ENCODE data around the gene PHLPP1. TPM values are rescaled to one million over a fixed set of nuclear protein-coding genes. Genes with fewer than 3 reads are reported as not detected.

PHLPP1 gene
- total RNA-seq, 1 experiment from 2014 or later = 14.7 TPM

DNA sequence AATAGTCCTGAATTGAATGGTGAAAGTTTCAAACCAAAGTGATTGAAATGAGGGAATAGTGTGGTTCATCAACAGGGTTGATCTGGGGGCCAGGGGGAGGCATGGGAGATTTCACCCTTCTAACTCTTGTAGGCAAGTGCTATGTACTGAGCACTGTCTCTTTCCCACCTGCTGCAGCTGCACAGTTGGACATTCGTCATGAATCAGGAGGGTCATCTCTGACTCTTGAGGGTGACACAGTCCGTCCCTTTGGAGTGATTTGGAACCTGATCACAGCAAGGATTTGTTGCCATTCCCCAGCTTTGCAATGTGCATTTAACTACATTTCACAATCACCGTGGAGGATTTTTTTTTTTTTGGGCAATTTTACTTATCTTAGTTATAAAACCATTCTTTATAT is 224.6 kb downstream of the PHLPP1 start:
- no peaks in the 10 kb centered on the region for H3K9me2 ChIP-seq (ENCODE audit: insufficient read depth)
- no TSS peak for BruUV-seq (replicated peaks)
- H3K36me3 ChIP-seq (ENCODE audit: control insufficient read depth in 1 of 2, insufficient read depth in 2 of 2, low read length in 2 of 2) = no peaks in the 10 kb centered on the region
- no peaks in the 10 kb centered on the region for H3K27me3 ChIP-seq (ENCODE audit: insufficient read depth, low read length)
- H2AFZ ChIP-seq (ENCODE audit: low read depth, low read length, poor library complexity, severe bottlenecking) = no peak overlapping the region
- DNase-seq (ENCODE audit: low read depth, low spot score) = no peak
- H4K20me1 ChIP-seq (ENCODE audit: insufficient read depth) = no peaks in the 10 kb centered on the region
- no peak overlapping the region for H3K9ac ChIP-seq (ENCODE audit: low read length)
- no peaks in the 10 kb centered on the region for H3K79me2 ChIP-seq (ENCODE audit: insufficient read depth, low read length)
- TF ChIP-seq, protein P1, sequence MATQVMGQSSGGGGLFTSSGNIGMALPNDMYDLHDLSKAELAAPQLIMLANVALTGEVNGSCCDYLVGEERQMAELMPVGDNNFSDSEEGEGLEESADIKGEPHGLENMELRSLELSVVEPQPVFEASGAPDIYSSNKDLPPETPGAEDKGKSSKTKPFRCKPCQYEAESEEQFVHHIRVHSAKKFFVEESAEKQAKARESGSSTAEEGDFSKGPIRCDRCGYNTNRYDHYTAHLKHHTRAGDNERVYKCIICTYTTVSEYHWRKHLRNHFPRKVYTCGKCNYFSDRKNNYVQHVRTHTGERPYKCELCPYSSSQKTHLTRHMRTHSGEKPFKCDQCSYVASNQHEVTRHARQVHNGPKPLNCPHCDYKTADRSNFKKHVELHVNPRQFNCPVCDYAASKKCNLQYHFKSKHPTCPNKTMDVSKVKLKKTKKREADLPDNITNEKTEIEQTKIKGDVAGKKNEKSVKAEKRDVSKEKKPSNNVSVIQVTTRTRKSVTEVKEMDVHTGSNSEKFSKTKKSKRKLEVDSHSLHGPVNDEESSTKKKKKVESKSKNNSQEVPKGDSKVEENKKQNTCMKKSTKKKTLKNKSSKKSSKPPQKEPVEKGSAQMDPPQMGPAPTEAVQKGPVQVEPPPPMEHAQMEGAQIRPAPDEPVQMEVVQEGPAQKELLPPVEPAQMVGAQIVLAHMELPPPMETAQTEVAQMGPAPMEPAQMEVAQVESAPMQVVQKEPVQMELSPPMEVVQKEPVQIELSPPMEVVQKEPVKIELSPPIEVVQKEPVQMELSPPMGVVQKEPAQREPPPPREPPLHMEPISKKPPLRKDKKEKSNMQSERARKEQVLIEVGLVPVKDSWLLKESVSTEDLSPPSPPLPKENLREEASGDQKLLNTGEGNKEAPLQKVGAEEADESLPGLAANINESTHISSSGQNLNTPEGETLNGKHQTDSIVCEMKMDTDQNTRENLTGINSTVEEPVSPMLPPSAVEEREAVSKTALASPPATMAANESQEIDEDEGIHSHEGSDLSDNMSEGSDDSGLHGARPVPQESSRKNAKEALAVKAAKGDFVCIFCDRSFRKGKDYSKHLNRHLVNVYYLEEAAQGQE (IDR thresholded peaks at IDR 0.05; ENCODE audit: low read depth) = no peak
- no peaks in the 10 kb centered on the region for H3K4me1 ChIP-seq (ENCODE audit: control insufficient read depth in 1 of 2, insufficient read depth in 2 of 2, low read length in 2 of 2)
- H3K4me2 ChIP-seq (ENCODE audit: low read length) = no peak overlapping the region
- intact Hi-C loops (cut with micrococcal nuclease) = loop anchor here (10.0 kb wide), 1 partner anchor 55 kb away; no protein-coding TSS in a partner anchor
- ChIA-PET POLR2A (no interaction called here), RAD21 (ENCODE audit: low non-redundant PET in 1 of 2, low total read pairs in 2 of 2, uncharacterized antibody in 2 of 2, unreplicated experiment in 2 of 2) (no interaction called here), CTCF (no interaction called here)
- no peak overlapping the region for H3K4me3 ChIP-seq (replicated peaks in 1 of 2; ENCODE audit: low read depth in 1 of 2, low read length in 2 of 2)
- no peak overlapping the region for H3K27ac ChIP-seq (ENCODE audit: low read depth, low read length)
- no peak for ATAC-seq
- H3K9me3 ChIP-seq (ENCODE audit: control insufficient read depth in 1 of 2, insufficient read depth in 1 of 2, low read depth in 1 of 2, low read length in 2 of 2) = no peaks in the 10 kb centered on the region

DNA sequence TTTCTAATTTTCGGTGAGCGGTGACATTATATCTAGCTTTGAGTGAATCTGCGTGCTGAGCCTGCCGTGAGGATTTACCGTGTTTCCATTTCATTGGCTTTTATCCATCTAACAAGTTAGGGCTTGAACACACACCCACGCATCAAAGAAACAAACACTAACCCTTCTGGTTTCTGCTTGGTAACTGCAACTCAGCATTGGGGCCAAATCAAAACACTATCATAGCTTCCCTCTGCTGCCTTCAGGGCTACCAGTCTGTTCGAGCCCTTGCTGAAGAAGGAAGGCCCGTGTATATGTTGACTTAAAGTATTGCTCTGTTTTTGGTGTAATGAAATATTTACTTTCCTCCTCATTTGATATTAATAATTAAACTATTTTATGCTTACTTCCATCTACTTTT is 227.2 kb downstream of the PHLPP1 start:
- POLR2A ChIA-PET = no interaction called here
- H3K9me2 ChIP-seq (ENCODE audit: insufficient read depth) = no peaks in the 10 kb centered on the region
- no peaks in the 10 kb centered on the region for H3K4me1 ChIP-seq (ENCODE audit: control insufficient read depth in 1 of 2, insufficient read depth in 2 of 2, low read length in 2 of 2)
- no peak for DNase-seq (ENCODE audit: low read depth, low spot score)
- BruUV-seq (replicated peaks) = no TSS peak
- H3K9me3 ChIP-seq (ENCODE audit: control insufficient read depth in 1 of 2, insufficient read depth in 1 of 2, low read depth in 1 of 2, low read length in 2 of 2) = no peaks in the 10 kb centered on the region
- no peak overlapping the region for H2AFZ ChIP-seq (ENCODE audit: low read depth, low read length, poor library complexity, severe bottlenecking)
- H4K20me1 ChIP-seq (ENCODE audit: insufficient read depth) = no peaks in the 10 kb centered on the region
- no peak overlapping the region for H3K27ac ChIP-seq (ENCODE audit: low read depth, low read length)
- peaks cover 0 to 3% of the 10 kb centered on the region in 2 experiments; a peak in 2 of 4 replicates for H3K36me3 ChIP-seq (ENCODE audit: control insufficient read depth in 1 of 2, insufficient read depth in 2 of 2, low read length in 2 of 2)
- H3K9ac ChIP-seq (ENCODE audit: low read length) = no peak overlapping the region
- RAD21 ChIA-PET (ENCODE audit: low non-redundant PET in 1 of 2, low total read pairs in 2 of 2, uncharacterized antibody in 2 of 2, unreplicated experiment in 2 of 2) = no interaction called here
- ATAC-seq = no peak
- intact Hi-C loops (cut with micrococcal nuclease) = no loop called here
- no peaks in the 10 kb centered on the region for H3K79me2 ChIP-seq (ENCODE audit: insufficient read depth, low read length)
- CTCF ChIA-PET = no interaction called here
- H3K27me3 ChIP-seq (ENCODE audit: insufficient read depth, low read length) = no peaks in the 10 kb centered on the region
- H3K4me2 ChIP-seq (ENCODE audit: low read length) = no peak overlapping the region
- no peak overlapping the region for H3K4me3 ChIP-seq (replicated peaks in 1 of 2; ENCODE audit: low read depth in 1 of 2, low read length in 2 of 2)
- TF ChIP-seq, protein P2, sequence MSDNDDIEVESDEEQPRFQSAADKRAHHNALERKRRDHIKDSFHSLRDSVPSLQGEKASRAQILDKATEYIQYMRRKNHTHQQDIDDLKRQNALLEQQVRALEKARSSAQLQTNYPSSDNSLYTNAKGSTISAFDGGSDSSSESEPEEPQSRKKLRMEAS (IDR thresholded peaks at IDR 0.05) = no peak
- TF ChIP-seq EZH2phosphoT487 (IDR thresholded peaks at IDR 0.05; ENCODE audit: borderline replicate concordance) = no peak
- no peak for TF ChIP-seq EZH2 (IDR thresholded peaks at IDR 0.05)
- no peak for TF ChIP-seq SP1 (IDR thresholded peaks at IDR 0.05; ENCODE audit: low read depth)
- no peak for TF ChIP-seq JUND (IDR thresholded peaks at IDR 0.05)
- no peak for TF ChIP-seq CEBPB (IDR thresholded peaks at IDR 0.05; ENCODE audit: low read depth)
- no peak for TF ChIP-seq TCF7L2 (IDR thresholded peaks at IDR 0.05; ENCODE audit: borderline replicate concordance, extremely low read depth, insufficient read depth, insufficient read length)
- TF ChIP-seq, protein P1 (IDR thresholded peaks at IDR 0.05; ENCODE audit: low read depth) = no peak
- no peak for TF ChIP-seq ZNF274 (IDR thresholded peaks at IDR 0.05; ENCODE audit: low read depth, low read length)
- TF ChIP-seq POLR2A (IDR thresholded peaks at IDR 0.05; ENCODE audit: borderline replicate concordance, extremely low read depth, insufficient read depth, insufficient read length) = no peak
- TF ChIP-seq, protein P3, sequence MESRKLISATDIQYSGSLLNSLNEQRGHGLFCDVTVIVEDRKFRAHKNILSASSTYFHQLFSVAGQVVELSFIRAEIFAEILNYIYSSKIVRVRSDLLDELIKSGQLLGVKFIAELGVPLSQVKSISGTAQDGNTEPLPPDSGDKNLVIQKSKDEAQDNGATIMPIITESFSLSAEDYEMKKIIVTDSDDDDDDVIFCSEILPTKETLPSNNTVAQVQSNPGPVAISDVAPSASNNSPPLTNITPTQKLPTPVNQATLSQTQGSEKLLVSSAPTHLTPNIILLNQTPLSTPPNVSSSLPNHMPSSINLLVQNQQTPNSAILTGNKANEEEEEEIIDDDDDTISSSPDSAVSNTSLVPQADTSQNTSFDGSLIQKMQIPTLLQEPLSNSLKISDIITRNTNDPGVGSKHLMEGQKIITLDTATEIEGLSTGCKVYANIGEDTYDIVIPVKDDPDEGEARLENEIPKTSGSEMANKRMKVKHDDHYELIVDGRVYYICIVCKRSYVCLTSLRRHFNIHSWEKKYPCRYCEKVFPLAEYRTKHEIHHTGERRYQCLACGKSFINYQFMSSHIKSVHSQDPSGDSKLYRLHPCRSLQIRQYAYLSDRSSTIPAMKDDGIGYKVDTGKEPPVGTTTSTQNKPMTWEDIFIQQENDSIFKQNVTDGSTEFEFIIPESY (IDR thresholded peaks at IDR 0.05; ENCODE audit: extremely low read depth, insufficient replicate concordance, low read length) = no peak

Measured in HCT116 (cell line).